A549 treated with GW870086 at 1 μM for 4 hours (cell line): ENCODE data around the gene NBPF3. TPM values are rescaled to one million over a fixed set of nuclear protein-coding genes. Genes with fewer than 3 reads are reported as not detected.

ENCODE experiments used
- total RNA-seq: library from RNA; stranded (reverse); fragments of 200-300 nt; extraction: Qiagen RNA extraction; gene quantifications from 5 replicates; pipeline ENCODE4 v1.2.3, GENCODE V29; 2022; ENCODE audit warnings: low read depth

Gene NBPF3
- total RNA-seq, result 6.4 to 9.5 TPM (median 8.0 TPM) in 5 replicates

GRCh38 chr1:21439721-21440629 lies at the start of gene NBPF3:
NBPF3 (plus strand) TSS chr1:21440137; CDS start chr1:21445087, 4,950 bp downstream.

GRCh38 chr1:21509351-21510112 lies 69.6 kb downstream of the NBPF3 start, which contains the start of gene ALPL:
ALPL (plus strand) TSS chr1:21509423; CDS start chr1:21554082, 44,659 bp downstream.

Other genes starting within 250 kb of the NBPF3 start
- gene ECE1, start 149.7 kb upstream of the NBPF3 start, total RNA-seq, result 55.3 to 70.4 TPM (median 64.0 TPM) in 5 replicates
- gene ALPL, start 69.3 kb downstream of the NBPF3 start, total RNA-seq, result 0.24 to 0.57 TPM (median 0.34 TPM) in 5 replicates
- 10.6 to 14.5 TPM (median 13.6 TPM) in 5 replicates for gene RAP1GAP, start 229.2 kb downstream of the NBPF3 start, total RNA-seq